ENCODE data around the gene CFAP91.

DNA sequence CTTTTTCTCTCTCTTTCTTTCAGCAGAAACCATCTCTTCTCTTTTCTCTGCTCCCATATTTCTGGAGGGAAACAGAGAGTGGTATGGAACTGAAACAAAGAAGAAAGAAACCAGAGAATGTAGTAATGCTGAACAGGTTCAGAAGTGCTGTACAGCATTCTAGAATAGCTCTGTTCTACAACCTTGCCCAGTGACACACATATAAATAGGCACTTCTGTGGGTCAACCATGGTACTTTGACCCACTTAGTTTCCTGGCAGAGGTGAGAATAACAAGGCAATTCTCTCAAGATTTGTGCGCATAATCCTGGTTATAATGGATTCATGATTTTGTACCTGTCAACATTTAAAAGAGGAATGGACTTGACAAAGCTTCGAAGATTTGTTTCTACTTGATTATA, 12.3 kb downstream of the CFAP91 start:
- TF ChIP-seq FOXM1 (IDR thresholded peaks at IDR 0.05; ENCODE audit: borderline replicate concordance), result no peak
- no peak for TF ChIP-seq CTBP1 (IDR thresholded peaks at IDR 0.05; ENCODE audit: borderline replicate concordance)
- TF ChIP-seq SUZ12 (IDR thresholded peaks at IDR 0.05), result no peak
- TF ChIP-seq BHLHE40 (IDR thresholded peaks at IDR 0.05; ENCODE audit: borderline replicate concordance), result no peak
- TF ChIP-seq ELF4 (IDR thresholded peaks at IDR 0.05), result no peak
- TF ChIP-seq ZNF384 (IDR thresholded peaks at IDR 0.05), result no peak

Data from HEK293T (cell line).